MCF 10A (cell line): Measurements from ENCODE around the gene ADARB2. TPM values are rescaled to one million over a fixed set of nuclear protein-coding genes. Genes with fewer than 3 reads are reported as not detected.

Experiments used
- BruUV-seq: library from RNA; stranded (reverse); fragments of 400-500 nt; replicated peaks from 2 replicates; lab custom pipeline; 2021; lab: Mats Ljungman, UMichigan
- CTCF ChIA-PET: fragments of 300-600 bp; sonication (Branson Sonifier 250); formaldehyde crosslinking; extraction: SDS; loops from one replicate; lab custom pipeline; 2021; ENCODE audit warnings: antibody characterized with exemption, inconsistent platforms; lab: Yijun Ruan, JAX
- POLR2A ChIA-PET: fragments of 300-600, 350-650 bp; sonication (Branson Sonifier 250); formaldehyde crosslinking; extraction: SDS; loops from one replicate; lab custom pipeline; 2020; ENCODE audit warnings: antibody characterized with exemption, inconsistent platforms; lab: Yijun Ruan, JAX
- DNase-seq: peaks from one replicate; pipeline ENCODE4 v3.0.0-alpha.2; 2018; ENCODE audit not compliant: unreplicated experiment
- H3K27ac Mint-ChIP-seq: one replicate; pipeline ENCODE4 v1.8.0; 2022; ENCODE audit warnings: mild to moderate bottlenecking, low read depth, mixed read lengths; ENCODE audit not compliant: unreplicated experiment
- H3K27me3 Mint-ChIP-seq: one replicate; pipeline ENCODE4 v1.8.0; 2022; ENCODE audit warnings: mixed read lengths; ENCODE audit not compliant: insufficient read depth, unreplicated experiment
- H3K36me3 Mint-ChIP-seq: one replicate; pipeline ENCODE4 v1.8.0; 2022; ENCODE audit warnings: mild to moderate bottlenecking, moderate library complexity, mixed read lengths; ENCODE audit not compliant: insufficient read depth, unreplicated experiment
- H3K4me1 Mint-ChIP-seq: one replicate; pipeline ENCODE4 v1.8.0; 2022; ENCODE audit warnings: mixed read lengths; ENCODE audit not compliant: insufficient read depth, unreplicated experiment
- H3K4me3 Mint-ChIP-seq: one replicate; pipeline ENCODE4 v1.8.0; 2022; ENCODE audit warnings: mild to moderate bottlenecking, moderate library complexity, mixed read lengths; ENCODE audit not compliant: unreplicated experiment
- H3K9me3 Mint-ChIP-seq: one replicate; pipeline ENCODE4 v1.8.0; 2022; ENCODE audit warnings: mixed read lengths; ENCODE audit not compliant: unreplicated experiment
- intact Hi-C: fragments of 100-400 bp; cut with micrococcal nuclease; formaldehyde crosslinking; loops from 2 replicates; pipeline ENCODE4 v1.14.1; 2022
- total RNA-seq: library from RNA; stranded (reverse); gene quantifications from 2 replicates; pipeline ENCODE4 v1.2.3, GENCODE V29; 2022
- TF ChIP-seq, protein P1 (sequence below): fragments of 200-600 bp; IDR thresholded peaks from one replicate; pipeline ENCODE4 v1.8.0; 2022; ENCODE audit warnings: antibody characterized with exemption, mild to moderate bottlenecking; ENCODE audit not compliant: unreplicated experiment

Gene ADARB2
- total RNA-seq, 1 experiment from 2014 or later, result 0.96 TPM

DNA sequence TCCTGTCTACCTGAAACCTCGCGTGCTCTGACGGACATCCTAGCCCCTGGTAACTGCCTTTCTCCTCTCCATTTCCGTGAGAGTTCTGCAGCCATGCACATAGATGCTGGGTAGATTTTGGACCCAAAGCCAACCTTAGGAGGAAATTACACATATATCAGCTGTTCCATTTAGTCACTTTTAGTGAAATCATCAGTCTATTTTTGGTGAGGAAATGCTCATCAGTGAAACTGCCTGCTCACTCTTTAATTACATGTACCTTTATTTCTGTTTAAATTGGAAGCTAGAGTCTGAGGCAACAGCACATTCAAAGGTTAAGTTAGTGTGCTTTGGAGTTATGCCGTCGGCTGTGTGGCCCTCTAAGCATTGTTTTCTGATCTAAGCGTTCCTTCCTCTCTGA, 449.8 kb downstream of the ADARB2 start:
- no TSS peak for BruUV-seq
- Mint-ChIP-seq H3K4me3 (no peak overlapping the region), H3K9me3 (no peaks in the 10 kb centered on the region), H3K4me1 (peaks cover 15% of the 10 kb centered on the region), H3K27ac (peak overlapping the region; percentile 10), H3K27me3 (no peaks in the 10 kb centered on the region), H3K36me3 (no peaks in the 10 kb centered on the region)
- DNase-seq, result no peak
- CTCF ChIA-PET, result interaction anchor here (0.6 kb wide), 1 partner anchor 20 kb away, joined by 3 read pairs; no protein-coding TSS in a partner anchor
- intact Hi-C loops, result no loop called here
- TF ChIP-seq, protein P1, sequence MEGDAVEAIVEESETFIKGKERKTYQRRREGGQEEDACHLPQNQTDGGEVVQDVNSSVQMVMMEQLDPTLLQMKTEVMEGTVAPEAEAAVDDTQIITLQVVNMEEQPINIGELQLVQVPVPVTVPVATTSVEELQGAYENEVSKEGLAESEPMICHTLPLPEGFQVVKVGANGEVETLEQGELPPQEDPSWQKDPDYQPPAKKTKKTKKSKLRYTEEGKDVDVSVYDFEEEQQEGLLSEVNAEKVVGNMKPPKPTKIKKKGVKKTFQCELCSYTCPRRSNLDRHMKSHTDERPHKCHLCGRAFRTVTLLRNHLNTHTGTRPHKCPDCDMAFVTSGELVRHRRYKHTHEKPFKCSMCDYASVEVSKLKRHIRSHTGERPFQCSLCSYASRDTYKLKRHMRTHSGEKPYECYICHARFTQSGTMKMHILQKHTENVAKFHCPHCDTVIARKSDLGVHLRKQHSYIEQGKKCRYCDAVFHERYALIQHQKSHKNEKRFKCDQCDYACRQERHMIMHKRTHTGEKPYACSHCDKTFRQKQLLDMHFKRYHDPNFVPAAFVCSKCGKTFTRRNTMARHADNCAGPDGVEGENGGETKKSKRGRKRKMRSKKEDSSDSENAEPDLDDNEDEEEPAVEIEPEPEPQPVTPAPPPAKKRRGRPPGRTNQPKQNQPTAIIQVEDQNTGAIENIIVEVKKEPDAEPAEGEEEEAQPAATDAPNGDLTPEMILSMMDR, result no peak
- POLR2A ChIA-PET, result interaction anchor here (1.1 kb wide), 1 partner anchor 346 kb away, joined by 4 read pairs; no protein-coding TSS in a partner anchor

DNA sequence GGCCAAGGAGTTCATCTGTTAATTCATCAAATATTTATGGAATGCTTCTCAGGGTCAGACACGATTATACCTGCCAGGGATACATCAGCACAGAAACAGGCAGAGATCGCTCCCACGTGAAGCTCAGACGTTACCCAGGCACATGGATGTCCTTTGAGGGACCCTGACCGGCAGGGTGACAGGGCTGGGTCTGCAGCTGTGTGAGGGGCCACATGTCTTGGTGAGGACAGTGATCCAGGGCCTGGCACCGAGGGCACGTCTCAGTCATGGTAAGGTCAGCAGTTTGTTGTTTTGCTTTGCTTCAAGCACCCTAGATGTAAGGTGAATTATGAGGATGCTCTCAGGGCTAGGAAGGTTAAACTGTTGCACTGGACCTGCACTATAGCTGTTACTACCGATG, 453.2 kb downstream of the ADARB2 start:
- no peaks in the 10 kb centered on the region for H3K9me3 Mint-ChIP-seq
- H3K4me3 Mint-ChIP-seq, result no peak overlapping the region
- ChIA-PET POLR2A (no interaction called here), CTCF (no interaction called here)
- H3K4me1 Mint-ChIP-seq, result peaks cover under 1% of the 10 kb centered on the region
- H3K27me3 Mint-ChIP-seq, result no peaks in the 10 kb centered on the region
- TF ChIP-seq, protein P1, result no peak
- intact Hi-C loops, result no loop called here
- no TSS peak for BruUV-seq
- H3K27ac Mint-ChIP-seq, result no peak overlapping the region
- H3K36me3 Mint-ChIP-seq, result no peaks in the 10 kb centered on the region
- no peak for DNase-seq

DNA sequence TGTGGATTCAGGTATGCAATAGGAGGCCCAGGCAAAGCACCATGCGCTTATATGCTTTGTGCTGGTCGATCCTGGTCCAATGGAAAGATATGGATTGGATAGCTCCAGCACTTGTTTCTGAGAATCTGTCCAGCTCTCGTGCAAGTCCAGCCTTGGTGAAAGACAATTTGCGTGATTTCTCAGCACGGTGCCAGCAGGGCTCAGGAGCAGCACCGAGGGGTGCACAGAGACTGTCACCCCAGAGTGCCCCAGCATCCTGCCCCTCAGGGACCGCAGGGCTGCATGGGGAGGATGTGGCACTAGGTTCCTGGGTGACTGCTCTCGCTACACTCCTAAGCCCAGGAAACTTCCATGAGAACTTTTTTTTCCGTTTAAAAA, 455.9 kb downstream of the ADARB2 start:
- no peak overlapping the region for H3K27ac Mint-ChIP-seq
- intact Hi-C loops, result no loop called here
- ChIA-PET POLR2A (no interaction called here), CTCF (no interaction called here)
- TF ChIP-seq, protein P1, result no peak
- H3K4me3 Mint-ChIP-seq, result no peak overlapping the region
- no peaks in the 10 kb centered on the region for H3K9me3 Mint-ChIP-seq
- peaks cover 5% of the 10 kb centered on the region for H3K36me3 Mint-ChIP-seq
- DNase-seq, result no peak
- H3K4me1 Mint-ChIP-seq, result no peaks in the 10 kb centered on the region
- BruUV-seq, result no TSS peak
- peaks cover 19% of the 10 kb centered on the region for H3K27me3 Mint-ChIP-seq

DNA sequence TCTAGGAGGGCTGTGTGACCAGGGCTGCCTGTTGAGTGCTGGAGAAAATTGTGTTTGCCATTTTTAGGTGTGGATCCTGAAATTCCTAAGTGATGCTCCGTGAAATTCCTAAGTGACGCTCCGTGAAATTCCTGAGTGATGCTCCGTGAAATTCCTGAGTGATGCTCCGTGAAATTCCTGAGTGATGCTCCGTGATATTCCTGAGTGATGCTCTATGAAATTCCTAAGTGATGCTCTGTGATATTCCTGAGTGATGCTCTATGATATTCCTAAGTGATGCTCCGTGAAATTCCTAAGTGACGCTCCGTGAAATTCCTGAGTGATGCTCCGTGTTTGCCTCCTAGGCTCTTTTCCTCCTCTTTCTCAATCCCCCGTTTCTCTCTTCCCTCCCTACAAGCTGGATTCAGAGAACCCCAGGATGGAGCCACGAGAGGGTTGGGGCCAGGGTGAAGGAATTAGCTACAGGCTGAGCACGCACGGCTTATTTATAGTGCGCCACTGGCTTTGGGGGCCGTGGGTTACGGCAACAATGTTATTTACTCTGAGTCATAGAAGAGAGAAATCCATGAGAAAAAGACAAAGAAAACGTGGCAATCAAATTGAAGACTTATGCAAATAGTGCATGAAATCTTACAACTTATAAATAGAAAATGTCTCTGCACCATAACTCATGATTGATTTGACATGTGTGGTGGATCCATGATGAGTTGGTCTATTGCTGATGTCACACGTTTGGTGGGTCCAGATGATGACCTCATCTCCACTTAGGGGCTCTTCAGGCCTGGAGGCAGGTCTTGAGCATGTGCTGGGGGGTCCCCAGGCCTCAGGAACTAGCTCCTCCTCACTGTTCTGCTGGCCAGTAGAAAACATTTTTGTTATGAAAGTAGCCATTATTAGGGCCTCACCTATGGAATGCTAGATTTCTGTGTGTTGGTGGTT, 456.6 kb downstream of the ADARB2 start:
- no peak for DNase-seq
- TF ChIP-seq, protein P1, result no peak
- Mint-ChIP-seq H3K9me3 (no peaks in the 10 kb centered on the region), H3K4me1 (no peaks in the 10 kb centered on the region), H3K27me3 (peaks cover 19% of the 10 kb centered on the region), H3K4me3 (no peak overlapping the region), H3K36me3 (peaks cover 5% of the 10 kb centered on the region), H3K27ac (no peak overlapping the region)
- intact Hi-C loops, result no loop called here
- CTCF ChIA-PET, result interaction anchor here (0.6 to 0.7 kb wide), 2 partner anchors 12 to 1161 kb away, joined by 3 read pairs; no protein-coding TSS in a partner anchor
- BruUV-seq, result no TSS peak
- POLR2A ChIA-PET, result no interaction called here
